Nucleus accumbens (tissue), 56 donors: Measurements from ENCODE around the gene CFAP61.

Experiments used
- DNase-seq, 56 donors: peaks; one replicate each; lab custom pipeline; 2025; lab: John Stamatoyannopoulos, UW

The CFAP61 gene

GRCh38 chr20:20299904-20300303 lies 247.6 kb downstream of the CFAP61 start:
- no peak for DNase-seq

DNA sequence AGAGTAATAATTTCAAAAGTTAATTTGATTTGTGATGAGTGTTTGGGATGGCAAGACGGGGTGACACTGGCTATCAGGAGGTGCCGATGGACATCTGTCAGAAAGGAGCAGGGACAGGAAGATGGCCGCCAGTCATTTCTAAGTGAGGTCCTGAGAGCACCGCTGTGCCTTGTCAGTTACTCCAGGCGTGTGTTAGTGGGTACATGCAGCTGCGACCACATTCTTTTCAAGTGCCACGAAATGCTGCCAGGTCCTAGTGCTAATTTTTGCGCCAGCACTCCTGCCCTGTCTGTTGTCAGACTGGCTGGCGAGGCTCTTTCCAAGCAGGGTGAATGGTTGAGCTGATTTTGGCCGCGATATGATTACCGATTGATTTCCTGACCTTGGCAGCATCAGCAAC lies 251.0 kb downstream of the CFAP61 start:
- no peak for DNase-seq

DNA sequence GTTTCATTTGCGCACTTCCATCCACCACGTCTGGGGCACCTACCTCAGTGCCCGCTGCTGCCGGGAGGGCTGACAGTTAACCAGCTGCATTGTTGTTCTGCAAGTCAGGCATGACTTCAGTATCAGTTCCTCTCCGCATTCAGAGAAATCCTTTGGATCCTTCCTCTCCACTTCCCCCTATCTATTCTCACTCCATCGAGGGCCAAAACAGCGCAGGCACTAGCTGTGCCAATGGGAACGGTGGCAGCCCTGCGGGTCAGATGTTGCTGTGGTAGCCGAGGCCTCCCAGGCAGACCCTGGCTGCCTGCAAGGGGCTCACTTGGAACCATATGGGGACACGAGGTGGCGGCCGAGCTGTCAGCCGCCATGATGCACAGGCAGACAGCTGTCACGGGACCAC lies 251.4 kb downstream of the CFAP61 start:
- DNase-seq = peak in 10 of 56 donors; percentile 4 to 35 (median 12)

DNA sequence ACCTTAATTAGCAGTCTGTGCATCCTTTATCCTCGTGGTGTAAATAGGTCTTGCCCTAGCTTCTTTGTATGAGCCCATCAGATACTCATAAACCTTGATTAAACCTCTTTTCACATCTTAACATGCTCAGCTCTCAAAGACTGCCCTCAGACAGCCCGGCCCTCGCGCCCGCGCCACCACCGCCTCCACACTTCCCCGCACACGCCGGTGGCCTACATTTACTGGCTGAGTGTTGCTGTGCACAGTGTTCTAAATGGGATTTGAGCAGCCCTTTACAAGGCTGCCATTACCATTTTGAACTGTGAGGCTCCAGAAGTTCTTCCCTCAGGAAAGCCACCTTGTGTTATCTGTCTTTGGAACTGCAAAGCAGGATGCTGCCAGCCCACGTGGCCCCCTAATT lies 252.6 kb downstream of the CFAP61 start:
- DNase-seq = no peak

GRCh38 chr20:20312562-20312961 lies 260.2 kb downstream of the CFAP61 start:
- DNase-seq = no peak

DNA sequence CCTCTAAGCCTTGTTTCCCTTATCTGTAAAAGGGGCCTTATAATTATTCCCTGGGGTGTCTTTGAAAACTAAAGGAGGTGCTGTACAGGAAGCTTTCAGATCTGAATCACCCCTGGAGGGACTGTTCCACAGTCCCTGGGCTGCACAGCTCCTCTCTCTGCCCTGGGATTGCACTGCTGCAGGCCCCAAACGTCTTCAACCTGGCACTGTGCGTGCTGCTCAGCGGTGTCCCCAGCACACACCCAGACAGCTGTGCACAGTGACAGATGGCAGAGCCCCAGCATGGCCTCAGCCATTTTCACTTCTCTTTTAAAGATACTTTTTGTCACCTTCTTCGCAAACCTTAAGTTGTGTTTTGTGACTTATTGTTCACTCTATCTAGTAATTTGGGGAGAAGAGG lies 264.9 kb downstream of the CFAP61 start:
- DNase-seq = no peak

GRCh38 chr20:20317621-20318364 lies 265.5 kb downstream of the CFAP61 start:
- peak in 4 of 56 donors; percentile 6 to 16 (median 10) for DNase-seq

DNA sequence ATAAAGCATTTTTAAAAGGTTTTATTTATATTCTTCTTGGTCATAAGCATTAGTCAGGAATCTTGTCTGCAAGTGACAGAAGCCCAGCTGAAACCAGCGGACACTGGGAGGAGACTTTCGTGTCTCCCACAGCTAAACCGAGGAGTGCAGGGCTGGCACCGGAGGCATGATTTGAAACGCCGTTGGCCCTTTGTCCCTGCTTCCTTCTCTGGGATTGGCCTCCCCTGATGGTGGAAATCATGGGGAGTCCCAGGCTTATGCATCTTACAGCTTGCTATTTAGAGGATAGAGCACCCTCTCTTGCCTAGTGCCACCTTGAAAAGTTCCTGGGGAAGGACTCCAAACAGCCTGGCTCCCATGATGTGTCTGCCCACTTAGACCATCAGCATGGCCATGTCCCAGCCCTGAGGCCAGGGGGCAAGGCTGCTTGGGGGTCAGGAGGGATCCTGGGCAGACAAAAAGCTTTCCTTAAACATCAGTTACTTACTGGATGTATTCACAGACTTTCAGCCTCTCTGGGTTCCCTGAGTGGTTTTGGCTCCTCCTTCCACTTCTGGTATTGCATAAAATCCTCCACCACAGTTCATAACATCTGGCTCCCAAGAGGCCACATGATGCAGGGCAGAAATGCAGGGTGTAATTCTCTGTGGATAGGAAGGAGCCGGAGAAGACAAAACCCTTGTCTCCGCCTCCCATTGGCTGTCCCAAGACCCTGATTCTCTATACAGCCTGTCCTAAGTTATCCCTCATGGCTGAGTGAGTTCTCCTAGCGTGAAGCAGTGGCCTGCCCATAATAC lies 266.2 kb downstream of the CFAP61 start:
- no peak for DNase-seq

GRCh38 chr20:20321134-20321533 lies 268.8 kb downstream of the CFAP61 start:
- DNase-seq = no peak

DNA sequence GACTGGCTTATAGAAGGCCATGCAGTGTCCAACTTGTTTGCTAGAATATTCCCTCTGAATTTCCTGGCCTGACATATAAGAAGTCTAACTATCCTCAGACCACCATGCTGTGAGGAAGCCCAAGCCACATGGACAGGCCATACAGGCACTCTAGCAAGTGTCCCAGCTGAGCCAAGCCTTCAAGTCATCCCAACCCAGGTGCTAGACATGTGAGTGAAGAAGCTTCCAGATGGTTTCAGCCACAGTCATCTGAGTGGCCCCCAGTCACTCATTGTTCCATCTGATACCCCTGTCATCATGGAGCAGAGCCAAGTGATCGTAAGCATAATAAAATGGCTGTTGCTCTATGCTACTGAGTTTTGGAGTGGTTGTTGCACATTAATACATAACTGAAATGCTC lies 269.6 kb downstream of the CFAP61 start:
- DNase-seq = no peak

GRCh38 chr20:20322912-20323311 lies 270.6 kb downstream of the CFAP61 start:
- DNase-seq = no peak

DNA sequence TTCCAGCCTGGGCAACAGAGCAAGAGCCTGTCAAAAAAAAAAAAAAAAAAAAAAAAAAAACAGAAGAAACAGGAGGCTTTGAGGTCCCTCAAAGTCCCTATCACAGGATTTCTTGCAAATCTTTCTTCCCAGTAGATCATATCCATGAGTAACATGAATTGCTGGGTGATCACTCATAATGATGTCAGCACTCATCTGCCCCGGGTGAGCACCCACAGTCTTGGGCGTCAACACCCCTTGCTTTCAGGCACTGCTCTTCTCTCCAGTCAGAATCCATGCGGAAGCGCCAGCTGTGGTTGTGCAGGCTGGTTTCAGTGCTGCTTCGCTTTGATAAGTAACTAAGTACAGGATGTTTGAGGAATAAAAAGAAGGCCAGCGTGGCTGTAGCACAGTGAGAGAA lies 275.4 kb downstream of the CFAP61 start:
- DNase-seq = no peak

GRCh38 chr20:20329564-20329963 lies 277.2 kb downstream of the CFAP61 start:
- no peak for DNase-seq

DNA sequence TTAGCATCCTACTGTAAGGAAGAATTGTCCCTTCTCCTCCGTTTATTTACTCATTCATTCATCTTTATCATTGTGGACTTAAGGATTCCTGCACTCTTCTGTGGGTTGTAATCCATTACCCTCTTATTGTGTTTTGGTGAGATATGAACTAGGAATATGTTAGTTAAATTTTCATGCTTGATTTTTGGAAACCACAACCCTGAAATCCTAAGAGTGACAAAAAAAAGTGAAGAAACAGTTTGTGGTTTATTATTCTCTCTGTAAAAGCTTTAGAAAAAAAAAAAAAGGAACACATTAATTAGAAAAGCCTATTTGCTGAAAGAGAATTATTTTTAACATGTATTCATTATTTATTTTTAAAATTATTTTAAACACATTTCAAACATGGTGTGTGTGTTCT lies 278.8 kb downstream of the CFAP61 start:
- DNase-seq = no peak

GRCh38 chr20:20331817-20332216 lies 279.5 kb downstream of the CFAP61 start:
- no peak for DNase-seq

DNA sequence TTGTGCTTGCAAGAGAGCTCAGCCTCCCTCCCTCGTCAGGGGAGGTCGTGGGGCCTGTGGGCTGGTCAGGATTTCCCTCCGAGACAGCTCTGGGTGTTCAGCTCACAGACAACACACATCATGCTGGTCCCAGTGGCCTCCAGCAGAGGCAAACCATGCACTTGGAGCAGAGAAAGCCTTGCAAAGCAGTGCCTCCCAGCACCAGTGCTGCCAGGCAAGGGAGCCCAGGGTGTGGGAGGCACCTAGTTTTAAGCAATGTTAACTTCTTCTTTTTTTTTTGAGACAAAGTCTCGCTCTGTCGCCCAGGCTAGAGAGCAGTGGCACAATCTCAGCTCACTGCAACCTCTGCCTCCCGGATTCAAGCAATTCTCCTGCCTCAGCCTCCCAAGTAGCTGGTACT lies 281.5 kb downstream of the CFAP61 start:
- no peak for DNase-seq

GRCh38 chr20:20334489-20334888 lies 282.2 kb downstream of the CFAP61 start:
- DNase-seq = no peak

- DNase-seq = no peak
Observed at GRCh38 chr20:20338133-20338730, 285.9 kb downstream of the CFAP61 start.

DNA sequence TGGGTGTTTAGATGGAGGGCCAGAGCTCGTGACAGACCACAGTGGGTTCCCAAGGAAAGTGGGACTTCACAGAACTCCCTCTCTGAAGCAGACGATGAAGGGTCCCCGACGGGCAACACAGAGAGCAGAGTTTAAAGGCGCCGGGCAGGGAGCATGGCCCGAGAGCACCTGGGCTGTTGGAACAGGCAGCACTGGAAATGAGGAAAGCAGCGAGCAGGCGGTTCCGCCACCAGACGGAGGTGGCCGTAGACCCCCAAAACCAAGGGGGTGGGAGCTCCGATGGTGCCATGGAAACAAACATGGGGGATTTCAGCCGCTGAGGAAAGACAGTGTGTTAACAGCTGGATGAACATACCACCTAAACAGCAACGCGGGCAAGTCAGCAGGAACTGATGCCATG lies 288.1 kb downstream of the CFAP61 start:
- no peak for DNase-seq

DNA sequence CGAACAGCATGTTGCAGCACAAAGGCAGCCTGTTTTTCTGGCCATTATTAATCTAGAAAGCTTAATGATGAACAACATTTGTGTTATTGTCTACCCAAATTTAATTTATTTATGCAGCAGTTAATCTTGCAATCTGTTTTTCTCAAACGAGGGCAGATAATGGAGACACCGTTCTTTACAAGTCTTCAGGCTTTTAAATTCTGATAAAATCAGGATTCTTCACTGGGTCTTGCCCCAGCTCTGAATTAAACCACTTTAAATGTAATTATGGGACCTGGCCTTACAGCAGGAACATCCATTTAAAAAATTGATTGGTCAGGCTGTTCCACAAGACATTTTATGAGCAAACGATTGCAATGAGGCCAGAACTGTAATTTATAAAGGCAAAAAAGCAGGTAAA lies 289.0 kb downstream of the CFAP61 start:
- DNase-seq = no peak

DNA sequence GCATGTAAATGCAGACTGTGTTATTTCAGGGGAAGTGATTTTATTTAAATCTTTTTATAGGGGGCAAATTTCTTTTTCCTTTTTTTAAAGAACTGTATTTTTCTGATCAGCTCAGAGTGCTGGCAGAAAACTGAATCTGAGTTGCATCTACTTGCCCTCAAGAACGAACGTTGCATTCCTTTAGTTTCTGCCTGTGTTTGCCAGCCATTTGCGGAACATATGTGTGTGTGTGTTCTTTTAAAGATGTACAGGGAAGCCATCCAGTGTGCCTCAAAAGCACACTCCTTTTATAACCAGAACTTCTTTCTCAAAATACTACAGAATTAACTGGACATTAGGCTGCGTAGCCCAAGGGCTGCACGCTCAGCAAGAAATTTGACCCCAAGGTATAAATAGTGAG lies 289.7 kb downstream of the CFAP61 start:
- no peak for DNase-seq

- no peak for DNase-seq
Observed at GRCh38 chr20:20343932-20344331, 291.6 kb downstream of the CFAP61 start.
